Colonic mucosa (tissue), 4 donors: ENCODE results near the gene TMEM132D. TPM values are rescaled to one million over a fixed set of nuclear protein-coding genes. Genes with fewer than 3 reads are reported as not detected.

ENCODE experiments used
- DNase-seq: peaks from one replicate; pipeline ENCODE4 v3.0.0-alpha.2; 2020
- H3K27ac ChIP-seq: fragments of 200-600 bp; one replicate; pipeline ENCODE4 v1.8.0; 2021
- H3K27me3 ChIP-seq: fragments of 200-600 bp; one replicate; pipeline ENCODE4 v1.8.0; 2021
- H3K36me3 ChIP-seq: fragments of 200-600 bp; one replicate; pipeline ENCODE4 v1.8.0; 2021
- H3K4me1 ChIP-seq: fragments of 200-600 bp; one replicate; pipeline ENCODE4 v1.8.0; 2021; ENCODE audit warnings: mild to moderate bottlenecking
- H3K4me3 ChIP-seq: fragments of 200-600 bp; one replicate; pipeline ENCODE4 v1.8.0; 2021
- H3K9ac ChIP-seq, 2 donors: one replicate each; pipeline ENCODE4 v1.7.0; 2013; ENCODE audit warnings: control low read depth in 2 of 2, low read depth in 2 of 2, low read length in 2 of 2
- H3K9me3 ChIP-seq: fragments of 200-600 bp; one replicate; pipeline ENCODE4 v1.8.0; 2021
- intact Hi-C: fragments of 100-400 bp; cut with DNase I; formaldehyde crosslinking; loops from one replicate; pipeline ENCODE4 v1.14.1; 2022
- total RNA-seq, 2 donors: library from RNA; stranded (reverse); fragmentation: NEBNext Ultra II Directional in 1 of 2; extraction: Animal tissue kit (Norgen Biotek cat#: 25700) in 1 of 2; gene quantifications; one replicate each; pipeline ENCODE4 v1.2.1, GENCODE V29; 2021
- TF ChIP-seq, protein P1 (sequence below): fragments of 200-600 bp; IDR thresholded peaks from one replicate; pipeline ENCODE4 v1.8.0; 2022; ENCODE audit warnings: antibody characterized with exemption, mild to moderate bottlenecking
- donor health status: healthy.
- donor health status: DM: no; HTN: no; CAD: no.
- donor health status: DM: no; HTN: no; CAD: no.

TMEM132D gene
- total RNA-seq, 2 donors from 2014 or later = 0.17 to 0.32 TPM

DNA sequence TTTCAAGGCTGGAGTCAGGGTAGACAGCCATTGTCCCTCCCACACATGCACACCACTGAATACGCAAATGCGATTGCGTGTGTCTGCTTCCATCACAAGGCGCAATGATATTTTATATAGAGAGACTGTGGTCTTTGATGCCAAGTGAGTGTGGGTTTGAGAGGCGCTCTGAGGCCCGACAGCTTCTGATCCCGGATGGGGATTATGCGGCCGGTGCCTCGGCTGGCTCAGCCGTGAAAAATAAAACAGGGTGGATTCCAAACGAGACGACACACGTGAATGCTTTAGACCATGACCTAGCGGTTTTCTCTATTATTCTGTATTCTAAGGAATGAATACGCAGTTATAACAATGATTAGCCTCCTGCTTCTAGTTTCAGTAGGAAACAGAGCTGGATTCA, 72.5 kb downstream of the TMEM132D start:
- H3K4me1 ChIP-seq = no peaks in the 10 kb centered on the region
- no peak overlapping the region for H3K9ac ChIP-seq
- DNase-seq = no peak
- H3K27ac ChIP-seq = no peak overlapping the region
- H3K4me3 ChIP-seq = no peak overlapping the region
- H3K27me3 ChIP-seq = no peaks in the 10 kb centered on the region
- TF ChIP-seq, protein P1, sequence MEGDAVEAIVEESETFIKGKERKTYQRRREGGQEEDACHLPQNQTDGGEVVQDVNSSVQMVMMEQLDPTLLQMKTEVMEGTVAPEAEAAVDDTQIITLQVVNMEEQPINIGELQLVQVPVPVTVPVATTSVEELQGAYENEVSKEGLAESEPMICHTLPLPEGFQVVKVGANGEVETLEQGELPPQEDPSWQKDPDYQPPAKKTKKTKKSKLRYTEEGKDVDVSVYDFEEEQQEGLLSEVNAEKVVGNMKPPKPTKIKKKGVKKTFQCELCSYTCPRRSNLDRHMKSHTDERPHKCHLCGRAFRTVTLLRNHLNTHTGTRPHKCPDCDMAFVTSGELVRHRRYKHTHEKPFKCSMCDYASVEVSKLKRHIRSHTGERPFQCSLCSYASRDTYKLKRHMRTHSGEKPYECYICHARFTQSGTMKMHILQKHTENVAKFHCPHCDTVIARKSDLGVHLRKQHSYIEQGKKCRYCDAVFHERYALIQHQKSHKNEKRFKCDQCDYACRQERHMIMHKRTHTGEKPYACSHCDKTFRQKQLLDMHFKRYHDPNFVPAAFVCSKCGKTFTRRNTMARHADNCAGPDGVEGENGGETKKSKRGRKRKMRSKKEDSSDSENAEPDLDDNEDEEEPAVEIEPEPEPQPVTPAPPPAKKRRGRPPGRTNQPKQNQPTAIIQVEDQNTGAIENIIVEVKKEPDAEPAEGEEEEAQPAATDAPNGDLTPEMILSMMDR = no peak
- no peaks in the 10 kb centered on the region for H3K36me3 ChIP-seq
- intact Hi-C loops = no loop called here
- no peaks in the 10 kb centered on the region for H3K9me3 ChIP-seq

DNA sequence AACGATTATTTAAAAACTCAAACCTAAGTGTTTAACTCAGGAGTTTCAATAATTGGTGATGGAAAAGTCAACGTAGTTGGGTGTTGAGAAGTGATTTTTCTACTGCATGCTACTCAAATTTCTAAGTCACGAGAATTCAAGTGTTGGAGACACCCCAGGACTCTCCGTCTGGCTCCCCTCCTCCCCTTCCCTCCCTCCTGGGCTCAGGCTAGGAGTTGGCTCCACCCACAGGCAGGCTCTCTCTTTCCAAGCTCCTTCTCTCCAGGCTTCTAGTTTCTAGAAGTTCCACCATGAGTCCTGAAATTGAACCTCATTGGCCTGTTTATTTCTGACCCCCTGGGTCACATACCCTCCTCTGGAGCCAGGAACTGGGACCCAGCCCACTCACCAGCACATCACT, 73.0 kb downstream of the TMEM132D start:
- H3K9ac ChIP-seq = no peak overlapping the region
- TF ChIP-seq, protein P1 = no peak
- H3K36me3 ChIP-seq = no peaks in the 10 kb centered on the region
- no peak for DNase-seq
- intact Hi-C loops = no loop called here
- H3K27ac ChIP-seq = no peak overlapping the region
- no peaks in the 10 kb centered on the region for H3K27me3 ChIP-seq
- no peak overlapping the region for H3K4me3 ChIP-seq
- no peaks in the 10 kb centered on the region for H3K4me1 ChIP-seq
- H3K9me3 ChIP-seq = no peaks in the 10 kb centered on the region

DNA sequence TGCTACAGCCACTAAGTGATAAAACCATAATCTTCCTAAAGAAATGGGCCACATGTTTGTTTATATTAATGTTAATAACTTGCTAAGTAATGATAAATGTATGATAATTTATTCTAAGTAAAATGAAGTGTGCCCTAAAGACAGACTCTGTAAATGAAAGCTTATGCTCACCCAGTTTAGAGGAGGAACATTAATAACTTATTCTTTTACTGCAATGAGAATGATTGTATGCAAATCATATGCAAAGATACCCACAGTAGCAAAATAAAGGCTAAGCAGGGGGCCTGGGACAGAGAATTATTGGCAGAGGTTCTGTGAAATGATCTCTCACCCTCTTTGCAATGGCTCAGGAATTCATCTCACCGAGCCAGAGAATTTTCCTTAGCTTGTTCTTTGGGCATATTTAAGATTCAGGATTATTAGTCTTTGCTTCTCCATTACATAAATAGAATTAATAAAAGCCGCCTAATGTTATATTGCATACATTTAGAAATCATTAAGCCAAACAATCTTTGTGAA, 75.9 kb downstream of the TMEM132D start:
- Histone ChIP-seq H3K36me3 (no peaks in the 10 kb centered on the region), H3K4me3 (no peak overlapping the region), H3K9ac (no peak overlapping the region), H3K4me1 (no peaks in the 10 kb centered on the region), H3K27me3 (no peaks in the 10 kb centered on the region), H3K9me3 (no peaks in the 10 kb centered on the region), H3K27ac (no peak overlapping the region)
- intact Hi-C loops = no loop called here
- TF ChIP-seq, protein P1 = no peak
- no peak for DNase-seq

DNA sequence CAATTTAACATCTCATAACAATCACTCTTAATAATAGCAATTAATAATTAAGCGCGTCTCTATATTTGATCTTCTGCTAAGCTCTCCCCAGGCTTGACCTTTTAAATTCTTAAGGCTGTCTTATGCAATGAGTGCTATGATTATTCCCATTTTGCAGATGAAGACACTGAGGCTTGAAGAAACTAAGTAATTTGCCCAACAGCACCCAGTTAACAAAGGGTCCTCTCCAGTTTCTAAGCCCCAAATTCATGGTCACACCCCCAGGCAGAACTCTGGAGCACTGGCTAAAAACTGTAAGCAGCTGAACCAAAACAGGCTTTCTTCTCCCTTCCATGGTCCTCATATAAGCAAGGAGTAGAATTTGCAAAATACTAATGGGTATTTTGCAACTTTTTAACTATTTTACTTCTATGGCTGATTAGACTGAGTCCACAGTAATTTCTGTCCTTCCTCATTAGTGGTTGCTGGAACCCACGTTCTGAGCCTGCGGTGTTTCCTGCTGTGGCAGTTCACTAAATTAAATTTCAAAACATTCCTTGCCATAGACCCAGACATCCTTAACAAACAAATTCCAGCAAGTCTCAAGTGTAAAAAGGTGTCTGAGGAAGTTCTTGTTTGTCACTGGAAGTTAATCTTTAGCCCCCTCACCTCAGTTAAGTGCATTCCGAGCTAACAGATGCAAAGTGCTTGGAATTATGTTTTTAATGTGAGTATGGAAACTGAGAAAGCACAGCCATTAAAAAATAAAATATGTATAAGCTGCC, 76.5 kb downstream of the TMEM132D start:
- H3K4me1 ChIP-seq = no peaks in the 10 kb centered on the region
- H3K9me3 ChIP-seq = no peaks in the 10 kb centered on the region
- TF ChIP-seq, protein P1 = no peak
- H3K36me3 ChIP-seq = no peaks in the 10 kb centered on the region
- no peak overlapping the region for H3K27ac ChIP-seq
- H3K4me3 ChIP-seq = no peak overlapping the region
- no peak for DNase-seq
- H3K27me3 ChIP-seq = no peaks in the 10 kb centered on the region
- intact Hi-C loops = no loop called here
- no peak overlapping the region for H3K9ac ChIP-seq

DNA sequence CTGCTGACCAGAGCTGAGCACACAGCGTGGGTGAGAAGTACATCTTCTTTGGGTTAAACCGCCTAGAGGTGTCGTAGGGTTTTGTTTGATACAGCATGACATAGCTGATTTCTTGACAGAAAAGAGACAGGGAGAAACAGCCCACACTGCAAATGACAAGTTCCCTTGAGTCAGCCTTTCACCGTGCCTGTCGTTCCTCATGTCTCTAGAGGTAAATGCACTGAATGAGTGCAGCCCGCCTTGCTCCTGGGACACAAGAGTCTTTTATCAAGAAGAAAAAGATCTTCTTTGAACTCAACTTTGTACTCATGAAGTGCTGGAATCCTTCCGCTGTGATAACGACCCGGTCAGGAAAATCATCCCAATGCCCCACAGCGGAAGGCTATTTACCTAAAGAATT, 77.6 kb downstream of the TMEM132D start:
- Histone ChIP-seq H3K27ac (no peak overlapping the region), H3K27me3 (no peaks in the 10 kb centered on the region), H3K36me3 (no peaks in the 10 kb centered on the region), H3K4me1 (no peaks in the 10 kb centered on the region), H3K4me3 (no peak overlapping the region), H3K9ac (no peak overlapping the region), H3K9me3 (no peaks in the 10 kb centered on the region)
- intact Hi-C loops = no loop called here
- no peak for DNase-seq
- TF ChIP-seq, protein P1 = no peak
